CD4-positive, alpha-beta T cell (primary cell): ENCODE results near the gene WASL. TPM values are rescaled to one million over a fixed set of nuclear protein-coding genes. Genes with fewer than 3 reads are reported as not detected.

Source experiments
- ATAC-seq: fragments of 200-7000 bp; cut with Tn5 transposase; one replicate; pipeline ENCODE4 v1.10.0; 2022; ENCODE audit warnings: mild to moderate bottlenecking; ENCODE audit not compliant: poor library complexity
- CTCF ChIA-PET: fragments of 350-600 bp; sonication (Branson Sonifier 250); formaldehyde crosslinking; loops from one replicate; lab custom pipeline; 2021; ENCODE audit warnings: antibody characterized with exemption, inconsistent platforms; lab: Charles Lee
- POLR2A ChIA-PET: fragments of 350-600 bp; sonication (Branson Sonifier 250); formaldehyde crosslinking; loops from one replicate; lab custom pipeline; 2021; ENCODE audit warnings: antibody characterized with exemption, inconsistent platforms; lab: Charles Lee
- DNase-seq, 14 experiments: peaks; one replicate each; pipeline ENCODE4 v3.0.0-alpha.2; 2013 to 2020; ENCODE audit warnings: mixed read lengths in 2 of 14
- H3K27ac ChIP-seq, 2 donors: one replicate each; pipeline versions ENCODE4 v1.5.1 to v1.7.0; 2013; ENCODE audit warnings: low read length in 2 of 2, low read depth in 1 of 2, mild to moderate bottlenecking in 1 of 2
- H3K27me3 ChIP-seq, 2 experiments: 1 replicate in 1 of 2; 2 replicates in 1 of 2; pipeline versions ENCODE4 v1.6.1 to v1.7.0; 2013; ENCODE audit warnings: low read length in 2 of 2, control low read depth in 1 of 2, mild to moderate bottlenecking in 1 of 2, moderate library complexity in 1 of 2; ENCODE audit not compliant: insufficient read depth in 2 of 2, control insufficient read depth in 1 of 2
- H3K36me3 ChIP-seq: one replicate; pipeline ENCODE4 v1.6.1; 2013; ENCODE audit warnings: low read length, control low read depth; ENCODE audit not compliant: insufficient read depth
- H3K4me1 ChIP-seq: one replicate; pipeline ENCODE4 v1.6.1; 2013; ENCODE audit warnings: low read length, control low read depth; ENCODE audit not compliant: insufficient read depth
- H3K4me3 ChIP-seq: one replicate; pipeline ENCODE4 v1.5.1; 2013; ENCODE audit warnings: mild to moderate bottlenecking, low read length, moderate library complexity
- H3K9me3 ChIP-seq, 2 experiments: 1 replicate in 1 of 2; 2 replicates in 1 of 2; pipeline versions ENCODE4 v1.6.1 to v1.7.0; 2013; ENCODE audit warnings: low read length in 2 of 2, mild to moderate bottlenecking in 2 of 2, control low read depth in 1 of 2, moderate library complexity in 1 of 2; ENCODE audit not compliant: control insufficient read depth in 1 of 2, insufficient read depth in 1 of 2
- H3K27ac Mint-ChIP-seq: one replicate; pipeline ENCODE4 v1.8.0; 2020; ENCODE audit warnings: mixed read lengths
- H3K27me3 Mint-ChIP-seq: one replicate; pipeline ENCODE4 v1.8.0; 2021; ENCODE audit warnings: mixed read lengths
- H3K36me3 Mint-ChIP-seq: one replicate; pipeline ENCODE4 v1.8.0; 2021; ENCODE audit warnings: low read depth, mixed read lengths
- H3K4me1 Mint-ChIP-seq: one replicate; pipeline ENCODE4 v1.8.0; 2021; ENCODE audit warnings: low read depth, mixed read lengths
- H3K4me3 Mint-ChIP-seq: one replicate; pipeline ENCODE4 v1.8.0; 2020; ENCODE audit warnings: mild to moderate bottlenecking, mixed read lengths
- H3K9me3 Mint-ChIP-seq: one replicate; pipeline ENCODE4 v1.8.0; 2020; ENCODE audit warnings: mixed read lengths
- CTCF ChIP-seq: fragments of 200-600 bp; IDR thresholded peaks from one replicate; pipeline ENCODE4 v1.8.0; 2022; ENCODE audit warnings: antibody characterized with exemption, mild to moderate bottlenecking
- intact Hi-C, 2 experiments: fragments of 100-400 bp; cut with DNase I in 1 of 2; cut with micrococcal nuclease in 1 of 2; formaldehyde crosslinking; loops; one replicate each; pipeline versions ENCODE4 v1.15.1 to v1.9.0; 2023 to 2025; cut with DNase I, micrococcal nuclease
- total RNA-seq, 174 experiments: library from RNA in 2 of 174; stranded (reverse) in 2 of 174; gene quantifications; one replicate each; pipeline ENCODE4 v1.2.3 and lab custom pipeline; 2021 to 2026

Gene WASL
- total RNA-seq, 2 experiments from 2014 or later: 8.6 to 9.3 TPM

- intact Hi-C loops: no loop called here
- H3K4me1 ChIP-seq: no peaks in the 10 kb centered on the region
- no peak overlapping the region for H3K27ac Mint-ChIP-seq
- POLR2A ChIA-PET: no interaction called here
- no peaks in the 10 kb centered on the region for H3K4me1 Mint-ChIP-seq
- no peak overlapping the region for H3K4me3 ChIP-seq
- H3K27me3 ChIP-seq: no peaks in the 10 kb centered on the region
- no peak for ATAC-seq
- no peaks in the 10 kb centered on the region for H3K9me3 ChIP-seq
- no peak overlapping the region for H3K27ac ChIP-seq
- no peak for TF ChIP-seq CTCF
- no peak for DNase-seq
- CTCF ChIA-PET: no interaction called here
- peaks cover 3% of the 10 kb centered on the region for H3K36me3 Mint-ChIP-seq
- no peaks in the 10 kb centered on the region for H3K27me3 Mint-ChIP-seq
- peaks cover 4% of the 10 kb centered on the region for H3K9me3 Mint-ChIP-seq
- H3K4me3 Mint-ChIP-seq: no peak overlapping the region
- H3K36me3 ChIP-seq: peaks cover 4% of the 10 kb centered on the region
Measured at GRCh38 chr7:123675181-123675473, 73.7 kb downstream of the WASL start.

- intact Hi-C loops: no loop called here
- ChIA-PET CTCF (no interaction called here), POLR2A (interaction anchor here (1.0 kb wide), 1 partner anchor 10 kb away, joined by 3 read pairs; no protein-coding TSS in a partner anchor)
- Mint-ChIP-seq H3K27me3 (no peaks in the 10 kb centered on the region), H3K4me1 (no peaks in the 10 kb centered on the region), H3K27ac (no peak overlapping the region), H3K9me3 (peaks cover 4% of the 10 kb centered on the region), H3K4me3 (no peak overlapping the region), H3K36me3 (peaks cover under 1% of the 10 kb centered on the region)
- DNase-seq (no peak), ATAC-seq (no peak)
- TF ChIP-seq CTCF: no peak
- Histone ChIP-seq H3K27ac (no peak overlapping the region), H3K4me3 (no peak overlapping the region), H3K36me3 (peaks cover under 1% of the 10 kb centered on the region), H3K4me1 (no peaks in the 10 kb centered on the region), H3K9me3 (no peaks in the 10 kb centered on the region), H3K27me3 (no peaks in the 10 kb centered on the region)
Measured at GRCh38 chr7:123674399-123675180, 74.2 kb downstream of the WASL start.

- no peak overlapping the region for H3K4me3 Mint-ChIP-seq
- no peaks in the 10 kb centered on the region for H3K4me1 Mint-ChIP-seq
- ChIA-PET CTCF (no interaction called here), POLR2A (interaction anchor here (1.0 kb wide), 1 partner anchor 9 kb away, joined by 3 read pairs; no protein-coding TSS in a partner anchor)
- Histone ChIP-seq H3K4me3 (no peak overlapping the region), H3K27me3 (no peaks in the 10 kb centered on the region), H3K9me3 (no peaks in the 10 kb centered on the region), H3K36me3 (no peaks in the 10 kb centered on the region), H3K4me1 (no peaks in the 10 kb centered on the region), H3K27ac (no peak overlapping the region)
- intact Hi-C loops: no loop called here
- H3K27ac Mint-ChIP-seq: no peak overlapping the region
- no peak for ATAC-seq
- no peaks in the 10 kb centered on the region for H3K27me3 Mint-ChIP-seq
- no peaks in the 10 kb centered on the region for H3K36me3 Mint-ChIP-seq
- TF ChIP-seq CTCF: no peak
- no peak for DNase-seq
- H3K9me3 Mint-ChIP-seq: peaks cover 4% of the 10 kb centered on the region
Measured at GRCh38 chr7:123673752-123674398, 74.9 kb downstream of the WASL start.
